Hindlimb muscle (tissue), 1 donor: ENCODE measurements around the gene RBM15. TPM values are rescaled to one million over a fixed set of nuclear protein-coding genes. Genes with fewer than 3 reads are reported as not detected.

Experiments
- DNase-seq: peaks from one replicate; pipeline ENCODE4 v3.0.0-alpha.2; 2013
- polyA plus RNA-seq: library from polyadenylated mRNA; unstranded; fragments of 120-200 nt; gene quantifications from one replicate; pipeline ENCODE4 v1.2.1, GENCODE V29; 2013; ENCODE audit not compliant: insufficient read length

The RBM15 gene
- polyA plus RNA-seq, 1 donor: 9.1 TPM

- DNase-seq: no peak
Observed at GRCh38 chr1:110320168-110320518, 19.0 kb upstream of the RBM15 start.

DNA sequence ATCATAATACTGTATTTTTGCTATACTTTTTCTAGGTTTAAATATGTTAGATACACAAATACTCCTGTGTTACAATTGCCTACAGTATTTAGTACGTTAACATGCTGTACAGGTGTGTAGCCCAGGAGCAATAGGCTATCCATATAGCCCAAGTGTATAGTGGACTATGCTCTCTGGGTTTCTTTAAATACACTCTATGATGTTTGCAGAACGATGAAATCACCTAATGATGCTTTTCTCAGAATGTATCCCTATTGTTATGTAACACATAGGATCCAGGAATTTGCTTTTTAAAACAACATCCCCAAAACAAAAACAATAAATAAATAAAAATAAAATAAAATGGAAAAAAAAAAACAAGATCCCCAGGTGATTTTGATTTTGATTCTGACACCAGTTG, 18.1 kb upstream of the RBM15 start:
- DNase-seq: no peak

- DNase-seq: no peak
Observed at GRCh38 chr1:110321846-110322245, 17.3 kb upstream of the RBM15 start.

GRCh38 chr1:110324667-110325066, 14.5 kb upstream of the RBM15 start:
- no peak for DNase-seq

DNA sequence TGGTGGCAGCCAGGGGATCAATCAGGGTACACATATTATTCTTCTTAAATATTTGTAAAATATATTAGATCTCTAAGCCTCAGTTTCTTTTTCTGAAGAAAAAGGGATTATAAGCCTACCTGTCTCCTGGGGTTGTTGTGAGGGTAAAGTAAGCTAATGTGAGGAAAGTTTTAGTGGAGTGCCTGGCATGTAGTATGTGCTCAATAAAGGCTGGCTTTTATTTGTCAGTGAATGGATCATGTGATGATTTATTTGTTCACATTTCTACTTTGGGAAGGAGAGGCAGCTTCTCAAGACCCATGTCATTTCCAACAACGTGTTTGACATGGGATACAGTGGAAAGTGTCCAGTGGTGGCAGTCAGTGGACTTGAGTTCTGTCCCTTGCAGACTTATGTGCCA, 12.4 kb upstream of the RBM15 start:
- no peak for DNase-seq

GRCh38 chr1:110328274-110328673, 10.9 kb upstream of the RBM15 start:
- DNase-seq: no peak

- DNase-seq: no peak
Observed at GRCh38 chr1:110328700-110329099, 10.5 kb upstream of the RBM15 start.

- DNase-seq: no peak
Observed at GRCh38 chr1:110335265-110335664, 3.9 kb upstream of the RBM15 start.

DNA sequence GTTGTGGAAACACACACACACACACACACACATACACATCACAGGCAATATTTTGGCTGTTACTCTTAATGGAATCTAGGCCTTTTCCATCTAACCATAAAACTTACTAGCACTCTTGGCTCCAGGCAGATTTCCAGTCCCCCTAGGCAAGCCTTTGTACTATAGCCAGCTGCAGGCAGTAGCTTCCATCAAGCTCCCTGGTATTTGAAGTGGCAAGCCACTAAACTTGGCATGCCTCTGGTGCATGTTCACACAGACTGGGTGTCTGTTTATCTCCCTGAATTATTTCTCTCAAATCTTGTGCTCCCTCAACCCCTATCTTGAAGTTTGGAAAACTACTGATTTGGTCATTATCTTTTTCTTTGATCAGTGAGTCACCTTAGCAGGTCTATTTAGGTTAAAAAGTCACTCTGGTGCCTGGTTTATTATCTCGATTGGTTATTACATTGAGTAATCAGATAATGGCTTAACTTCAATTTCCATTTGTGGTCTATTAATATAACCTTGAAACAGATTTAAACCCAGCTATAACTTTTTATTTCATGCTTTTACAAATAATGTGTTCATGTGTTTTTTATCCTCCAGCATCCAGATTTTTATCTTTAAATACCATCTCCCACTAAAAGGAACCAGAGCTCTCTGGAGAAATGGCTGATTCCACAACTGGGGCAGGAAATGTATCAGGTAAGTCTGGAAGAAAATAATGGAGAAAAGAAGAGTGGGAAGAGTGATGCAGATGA, 2.7 kb upstream of the RBM15 start:
- DNase-seq: no peak

DNA sequence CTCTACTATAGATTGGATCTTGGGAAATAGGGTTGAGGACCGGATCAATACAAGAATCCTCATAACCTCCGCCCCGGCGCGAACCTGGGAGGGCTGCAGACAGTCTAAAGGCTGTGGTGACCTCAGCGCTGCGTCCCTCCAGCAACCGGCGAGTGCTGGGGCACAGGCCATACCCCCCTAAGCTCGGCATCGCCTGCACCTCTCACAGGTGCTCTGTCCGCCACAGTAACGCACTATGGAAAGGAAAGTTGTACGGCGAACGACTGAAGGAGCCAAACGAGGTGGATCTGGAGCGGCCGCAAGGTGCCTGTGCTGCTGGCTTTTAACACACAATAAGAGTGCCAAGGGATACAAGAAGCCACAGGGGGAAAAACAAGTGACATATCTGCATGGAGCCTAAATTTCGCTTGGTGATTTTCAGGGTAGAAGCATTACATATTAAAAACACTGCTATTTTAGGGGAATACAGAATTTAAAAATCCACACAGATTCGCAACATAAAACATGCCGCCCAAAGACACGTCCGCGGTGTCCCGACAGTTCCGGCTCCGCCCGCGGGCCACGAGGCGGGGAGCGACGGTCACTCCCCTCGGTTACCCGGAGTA, 1.4 kb upstream of the RBM15 start:
- peak; percentile 49 for DNase-seq

GRCh38 chr1:110338309-110338885, 780 bp upstream of the RBM15 start:
- peak; percentile 93 for DNase-seq

GRCh38 chr1:110339407-110340206, 430 bp downstream of the RBM15 start:
- peak; percentile 52 for DNase-seq

DNA sequence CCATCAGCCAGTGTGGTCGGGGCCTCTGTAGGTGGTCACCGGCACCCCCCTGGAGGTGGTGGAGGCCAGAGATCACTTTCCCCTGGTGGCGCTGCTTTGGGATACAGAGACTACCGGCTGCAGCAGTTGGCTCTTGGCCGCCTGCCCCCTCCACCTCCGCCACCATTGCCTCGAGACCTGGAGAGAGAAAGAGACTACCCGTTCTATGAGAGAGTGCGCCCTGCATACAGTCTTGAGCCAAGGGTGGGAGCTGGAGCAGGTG, 961 bp downstream of the RBM15 start:
- no peak for DNase-seq

GRCh38 chr1:110341146-110341871, 2.1 kb downstream of the RBM15 start:
- no peak for DNase-seq

DNA sequence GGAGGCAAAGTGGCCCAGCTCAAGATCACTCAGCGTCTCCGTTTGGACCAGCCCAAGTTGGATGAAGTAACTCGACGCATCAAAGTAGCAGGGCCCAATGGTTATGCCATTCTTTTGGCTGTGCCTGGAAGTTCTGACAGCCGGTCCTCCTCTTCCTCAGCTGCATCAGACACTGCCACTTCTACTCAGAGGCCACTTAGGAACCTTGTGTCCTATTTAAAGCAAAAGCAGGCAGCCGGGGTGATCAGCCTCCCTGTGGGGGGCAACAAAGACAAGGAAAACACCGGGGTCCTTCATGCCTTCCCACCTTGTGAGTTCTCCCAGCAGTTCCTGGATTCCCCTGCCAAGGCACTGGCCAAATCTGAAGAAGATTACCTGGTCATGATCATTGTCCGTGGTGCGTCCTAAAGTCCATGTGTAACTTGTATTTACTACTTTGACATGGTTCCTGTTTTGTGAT, 2.7 kb downstream of the RBM15 start:
- DNase-seq: no peak

DNA sequence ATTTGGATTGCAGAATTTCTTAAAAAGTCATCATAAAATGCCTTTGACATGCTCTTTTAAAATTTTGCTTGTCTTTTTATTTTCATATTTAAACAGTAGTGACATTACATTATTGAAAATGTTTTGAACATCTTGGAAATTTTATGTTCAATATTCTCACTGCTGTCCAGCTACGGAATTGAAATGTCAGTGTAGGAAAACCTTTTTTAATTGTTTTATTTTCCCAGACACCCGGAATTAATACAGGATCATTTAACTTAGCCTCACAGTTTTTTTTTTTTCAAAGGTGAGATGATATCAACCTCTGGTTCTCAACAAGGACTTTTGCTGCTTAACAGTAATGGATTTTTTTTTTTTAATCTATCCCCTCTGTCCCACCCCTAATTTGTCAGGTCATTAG, 4.1 kb downstream of the RBM15 start:
- no peak for DNase-seq

DNA sequence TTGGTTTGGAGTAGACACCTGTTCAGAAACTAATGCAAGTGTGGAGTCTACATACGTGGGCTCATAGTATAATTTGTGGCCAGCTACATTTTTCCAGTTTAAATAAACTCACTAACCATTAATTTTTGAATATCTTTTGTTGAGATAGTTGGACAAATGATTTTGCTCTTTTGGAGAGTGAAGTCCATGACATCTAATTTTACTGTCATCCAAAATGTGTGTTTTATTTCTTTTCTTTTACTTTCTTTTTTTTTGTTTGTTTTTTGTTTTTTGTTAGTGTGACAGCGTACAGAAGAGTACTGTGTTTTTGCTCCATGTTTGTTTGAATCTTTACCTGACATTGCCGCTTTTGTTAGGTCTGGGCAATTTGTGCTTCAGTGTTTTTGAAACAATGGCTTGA, 5.0 kb downstream of the RBM15 start:
- no peak for DNase-seq

- no peak for DNase-seq
Observed at GRCh38 chr1:110345480-110345879, 6.3 kb downstream of the RBM15 start.

- no peak for DNase-seq
Observed at GRCh38 chr1:110346690-110347089, 7.5 kb downstream of the RBM15 start.

DNA sequence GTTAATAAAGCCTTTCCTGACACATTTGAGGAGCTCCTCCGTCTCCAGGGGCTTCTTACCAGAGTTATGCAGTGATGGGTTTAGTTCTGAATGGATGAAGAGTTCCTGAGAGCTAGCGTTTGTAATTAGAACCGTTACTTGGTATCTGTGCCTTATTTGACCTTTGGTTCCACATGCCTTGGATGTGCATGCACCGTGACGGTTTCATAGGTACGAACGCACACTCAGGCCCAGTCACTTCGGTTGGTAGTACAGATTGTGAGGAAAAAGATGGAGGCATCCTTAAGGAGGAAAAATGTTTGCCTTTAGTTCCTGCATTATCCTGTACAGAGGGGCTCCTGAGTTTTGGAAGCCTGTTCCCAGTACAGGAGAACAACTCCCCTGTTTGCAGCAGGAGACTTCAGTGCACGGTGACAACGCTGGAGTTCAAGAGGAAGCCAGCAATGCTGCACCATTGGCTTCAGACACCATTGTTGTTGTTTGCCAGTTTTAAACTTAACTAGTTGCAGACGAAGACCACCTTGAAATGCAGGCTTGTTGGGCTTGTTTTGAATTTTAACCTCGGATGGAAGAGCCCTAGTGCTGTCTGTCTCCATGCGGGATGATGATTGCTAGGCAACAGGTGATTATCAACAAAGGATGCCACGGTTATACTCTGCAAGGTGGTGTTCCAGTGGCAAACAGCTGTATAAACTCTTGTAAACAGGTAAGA, 8.2 kb downstream of the RBM15 start:
- no peak for DNase-seq

- DNase-seq: no peak
Observed at GRCh38 chr1:110348050-110348449, 8.9 kb downstream of the RBM15 start.

GRCh38 chr1:110348771-110349170, 9.6 kb downstream of the RBM15 start:
- DNase-seq: no peak
